HG03354 (cell line): Measurements from ENCODE around the gene ANK3.

Source experiments
- ATAC-seq: cut with Tn5 transposase; IDR thresholded peaks from one replicate; pipeline ENCODE4 v1.9.1; 2021; ENCODE audit warnings: mild to moderate bottlenecking; ENCODE audit not compliant: unreplicated experiment, poor library complexity, severe bottlenecking

Gene ANK3

DNA sequence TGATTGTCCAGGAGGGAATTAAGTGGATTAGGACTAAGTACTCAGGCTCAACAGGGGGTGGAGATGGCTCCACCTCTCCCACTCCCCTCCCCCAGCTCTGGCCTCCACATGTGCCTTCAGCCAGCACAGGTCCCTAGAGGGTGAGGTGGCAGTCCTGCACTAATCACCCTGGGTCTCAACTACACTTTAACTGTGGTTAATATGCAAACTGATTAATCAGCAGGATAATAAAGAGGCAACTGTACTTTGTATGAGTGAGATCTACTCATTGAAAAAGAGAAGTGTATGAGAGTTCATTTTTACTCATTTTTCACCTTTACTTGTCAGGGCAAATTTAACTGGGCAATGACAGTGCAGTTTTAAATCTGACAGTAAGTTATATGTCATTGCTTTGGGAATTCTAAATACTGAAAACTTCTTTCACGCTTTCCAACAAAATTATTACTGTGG is 259.5 kb downstream of the ANK3 start:
- ATAC-seq = peak; percentile 85

- no peak for ATAC-seq
Measured at GRCh38 chr10:60125895-60126294, 263.8 kb downstream of the ANK3 start.

- ATAC-seq = no peak
Measured at GRCh38 chr10:60124536-60124935, 265.1 kb downstream of the ANK3 start.

GRCh38 chr10:60123668-60124067 is 266.0 kb downstream of the ANK3 start:
- ATAC-seq = no peak

- no peak for ATAC-seq
Measured at GRCh38 chr10:60123172-60123571, 266.5 kb downstream of the ANK3 start.

DNA sequence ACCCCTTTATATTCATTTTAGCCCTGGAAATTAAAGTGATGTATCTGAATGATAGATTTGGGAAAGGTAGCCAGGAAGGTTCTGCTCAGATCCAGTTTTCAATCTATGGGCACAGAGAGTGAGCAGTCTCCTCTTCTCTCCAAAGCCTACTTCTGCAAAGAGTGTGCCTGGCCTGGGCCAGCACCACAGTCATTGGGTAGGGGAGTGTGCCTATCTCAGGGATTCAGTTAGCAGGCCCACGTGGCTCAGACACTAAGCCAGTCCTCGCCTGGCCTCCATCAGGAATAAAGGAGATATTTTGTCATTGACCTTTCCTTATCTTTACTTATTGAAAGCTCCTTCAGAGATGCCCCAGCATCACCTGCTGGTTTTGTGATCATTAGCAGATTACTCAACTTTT is 267.5 kb downstream of the ANK3 start:
- no peak for ATAC-seq

DNA sequence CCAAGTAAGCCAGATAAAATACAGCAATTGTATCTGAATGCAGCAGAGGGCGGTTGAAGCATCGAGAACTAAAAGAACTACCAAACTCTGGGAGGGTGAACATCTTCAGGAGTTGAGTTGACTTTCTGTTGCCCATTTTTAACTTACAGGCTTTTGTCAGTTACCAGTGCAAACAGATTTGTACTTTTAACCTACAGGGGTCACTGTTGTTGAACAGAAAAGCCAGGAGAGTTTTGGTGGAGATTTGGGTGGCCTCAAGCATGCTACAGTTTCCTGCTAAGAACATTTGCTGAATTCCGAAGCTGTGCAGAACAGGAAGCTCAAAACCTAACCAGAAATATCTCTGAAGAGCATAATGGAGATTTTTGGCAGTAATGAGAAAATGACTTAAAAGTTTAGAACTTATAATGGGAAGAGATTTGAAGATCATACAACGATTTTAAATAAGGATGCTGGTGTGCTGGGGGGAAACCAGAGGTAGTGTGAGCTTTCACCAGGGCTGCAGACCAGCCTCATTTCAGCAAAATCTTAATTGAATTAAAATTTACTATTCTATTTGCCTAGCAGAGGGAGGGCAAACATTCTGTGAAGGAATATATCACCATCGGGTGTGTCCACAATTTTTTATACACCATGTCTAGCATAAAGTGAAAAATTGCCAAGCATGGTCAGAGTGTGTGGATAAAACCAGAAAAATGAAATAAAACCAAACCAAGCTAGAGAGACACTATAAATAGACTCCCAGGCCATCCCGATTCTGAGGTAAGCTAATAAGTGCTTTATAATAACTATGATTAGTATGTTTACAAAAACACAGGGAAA is 274.7 kb downstream of the ANK3 start:
- peak; percentile 83 for ATAC-seq

DNA sequence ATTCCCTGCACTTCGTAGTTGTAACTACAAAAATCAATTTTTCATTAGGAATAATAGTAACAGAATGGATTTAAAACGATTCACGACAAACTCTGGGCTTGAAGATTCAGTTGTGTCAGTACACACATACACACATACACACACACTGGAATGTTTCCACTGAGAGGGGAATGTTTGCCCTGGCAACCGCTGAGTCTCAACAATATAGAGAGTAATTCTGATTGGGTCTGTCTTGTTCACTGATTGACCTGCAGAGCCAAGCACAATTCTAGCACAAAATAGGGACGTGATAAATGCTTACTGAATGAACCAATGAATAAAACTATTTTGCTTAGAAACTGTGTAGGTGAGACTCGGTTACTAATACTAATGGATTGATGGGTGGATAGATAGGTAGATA is 278.9 kb downstream of the ANK3 start:
- ATAC-seq = no peak

- ATAC-seq = no peak
Measured at GRCh38 chr10:60107308-60107976, 282.2 kb downstream of the ANK3 start.

- no peak for ATAC-seq
Measured at GRCh38 chr10:60105295-60105695, 284.4 kb downstream of the ANK3 start.

DNA sequence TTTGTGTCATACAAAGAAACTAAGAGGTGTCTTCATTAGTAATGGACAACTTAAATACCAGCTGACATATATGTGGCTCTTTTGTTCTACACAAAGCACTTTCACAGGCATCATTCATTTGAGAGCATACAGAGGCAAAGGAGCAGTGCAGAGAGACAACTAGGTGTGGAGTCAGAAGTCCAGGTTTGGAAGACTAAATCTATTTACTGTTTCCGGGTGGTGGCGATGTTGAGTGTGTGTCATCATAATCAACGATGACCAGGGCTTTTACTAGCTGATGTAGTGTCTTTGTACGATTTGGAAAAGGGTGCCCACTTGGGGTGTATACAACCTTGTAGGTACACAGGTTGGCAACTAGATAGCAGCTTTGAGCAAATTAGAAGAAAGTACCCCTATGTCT is 287.9 kb downstream of the ANK3 start:
- ATAC-seq = no peak

- peak; percentile 66 for ATAC-seq
Measured at GRCh38 chr10:60099998-60100747, 289.5 kb downstream of the ANK3 start.

GRCh38 chr10:60098677-60099601 is 290.7 kb downstream of the ANK3 start:
- ATAC-seq = no peak

DNA sequence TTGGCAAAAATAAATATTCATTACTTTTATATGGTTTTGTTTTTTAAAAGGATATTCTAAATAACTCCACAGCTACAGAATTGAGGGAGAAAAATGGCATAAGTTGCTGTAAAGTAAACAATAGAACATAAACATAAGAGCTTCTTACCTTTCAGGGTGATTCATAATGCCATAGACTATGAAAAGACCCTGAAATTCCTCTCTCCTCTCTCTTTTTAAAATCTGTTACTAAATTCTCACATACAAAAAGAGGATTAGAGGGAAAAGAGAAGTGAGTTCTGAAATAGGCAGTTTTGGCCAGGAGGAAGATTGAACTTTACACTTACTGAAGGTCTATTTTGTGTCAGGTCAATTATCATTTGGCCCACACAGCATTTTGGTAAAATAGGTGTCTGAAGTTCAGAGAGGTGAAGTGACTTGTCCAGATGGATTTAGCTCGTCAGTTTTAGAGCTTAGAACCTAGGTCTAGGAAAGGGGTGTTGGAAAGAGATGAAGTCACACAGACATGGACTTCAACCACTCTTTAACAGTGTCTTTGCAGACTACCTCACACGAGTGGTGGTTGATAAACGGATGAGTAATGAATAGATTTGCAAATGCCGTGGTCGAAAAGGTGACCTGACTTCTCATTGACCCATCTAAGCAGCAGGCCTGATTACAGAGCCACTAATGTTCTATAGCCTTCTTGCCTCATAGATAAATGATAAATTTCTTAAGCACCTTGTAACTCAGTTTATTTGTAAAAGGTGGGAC is 292.7 kb downstream of the ANK3 start:
- peak; percentile 83 for ATAC-seq

DNA sequence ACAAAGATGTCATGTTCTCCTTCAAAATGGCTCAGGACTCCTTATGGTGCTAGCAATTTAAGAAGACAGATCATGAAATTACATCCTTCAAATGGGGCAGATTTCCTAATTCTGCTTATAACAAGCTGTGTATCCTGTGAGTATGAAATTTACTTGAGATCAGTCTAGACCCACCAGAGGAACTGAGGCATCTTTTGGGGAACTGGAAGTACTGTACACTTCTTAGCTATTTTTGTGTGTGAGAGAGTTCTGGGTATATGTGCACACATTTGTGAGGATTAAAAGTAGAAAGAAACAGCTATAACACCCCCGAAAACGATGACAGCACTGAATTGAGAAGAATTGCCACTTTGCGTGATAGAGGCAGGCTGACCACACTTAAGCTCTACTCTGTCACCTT is 296.4 kb downstream of the ANK3 start:
- ATAC-seq = no peak

DNA sequence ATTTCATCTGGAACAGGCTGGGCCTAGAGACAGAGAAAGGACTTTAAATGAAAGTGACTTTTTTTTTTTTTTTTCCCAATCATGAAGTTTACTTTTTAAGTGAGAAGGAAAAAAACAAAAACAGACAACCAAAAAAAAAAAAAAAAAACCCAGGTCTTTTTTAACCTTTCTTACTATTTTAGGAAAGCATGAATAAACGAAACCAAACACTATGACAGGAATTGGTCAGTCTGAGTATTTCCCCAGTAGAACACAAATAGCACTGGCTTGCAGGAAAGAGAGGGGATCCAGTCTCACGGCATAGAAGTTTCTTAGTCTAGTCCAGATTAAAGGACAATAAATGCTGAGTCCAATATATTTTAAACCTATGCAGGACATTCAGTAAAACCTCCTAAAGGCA is 302.8 kb downstream of the ANK3 start:
- ATAC-seq = peak; percentile 68

- ATAC-seq = no peak
Measured at GRCh38 chr10:60086421-60086820, 303.3 kb downstream of the ANK3 start.

DNA sequence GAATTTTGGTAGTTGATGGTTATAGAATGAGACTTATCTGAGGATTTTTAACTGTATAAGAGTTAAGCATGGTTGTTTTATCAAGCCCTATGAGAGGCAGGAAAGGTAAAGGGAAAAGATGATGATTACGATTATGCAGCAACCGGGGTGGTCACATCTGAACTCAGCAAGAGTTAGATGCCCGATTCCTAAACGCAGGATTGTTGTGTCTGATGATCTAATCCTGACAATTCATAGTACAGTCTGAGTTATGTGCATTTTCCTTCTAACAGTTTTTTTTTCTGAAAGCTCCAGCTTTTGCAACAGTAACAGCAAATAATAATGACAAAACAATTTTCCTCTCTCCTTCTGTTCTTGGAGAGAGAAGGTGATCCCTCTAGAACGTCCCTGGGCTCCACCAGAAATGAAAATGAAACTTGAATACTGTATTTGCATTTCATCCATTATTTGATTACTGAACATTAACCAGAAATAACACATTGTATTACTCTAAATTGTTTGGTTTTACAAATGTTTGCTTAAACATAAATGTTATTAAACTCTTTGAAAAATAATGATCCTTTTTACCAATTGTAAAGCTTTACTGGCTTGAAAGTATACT is 306.8 kb downstream of the ANK3 start:
- ATAC-seq = no peak
